B cell (primary cell): ENCODE results near the gene NPAS3. TPM values are rescaled to one million over a fixed set of nuclear protein-coding genes. Genes with fewer than 3 reads are reported as not detected.

Experiments used
- ATAC-seq: fragments of 200-7000 bp; cut with Tn5 transposase; one replicate; pipeline ENCODE4 v1.10.0; 2021; ENCODE audit warnings: low read depth, mild to moderate bottlenecking, moderate number of reproducible peaks, moderate library complexity
- CTCF ChIA-PET: fragments of 350-600 bp; sonication (Branson Sonifier 250); formaldehyde crosslinking; loops from one replicate; lab custom pipeline; 2021; ENCODE audit warnings: antibody characterized with exemption, inconsistent platforms; lab: Charles Lee
- POLR2A ChIA-PET: fragments of 350-600 bp; sonication (Branson Sonifier 250); formaldehyde crosslinking; loops from one replicate; lab custom pipeline; 2021; ENCODE audit warnings: antibody characterized with exemption; lab: Charles Lee
- DNase-seq: peaks from one replicate; pipeline ENCODE4 v3.0.0; 2013
- H2AFZ ChIP-seq: 2 replicates; pipeline ENCODE4 v1.6.1; 2012; ENCODE audit warnings: mild to moderate bottlenecking, low read depth, low read length; ENCODE audit not compliant: insufficient read depth, poor library complexity, severe bottlenecking
- H3K27ac ChIP-seq, 2 donors: 1 replicate in 1 of 2; 2 replicates in 1 of 2; pipeline ENCODE4 v1.5.1; 2012 to 2013; ENCODE audit warnings: low read length in 2 of 2, mild to moderate bottlenecking in 2 of 2, moderate library complexity in 1 of 2
- H3K27me3 ChIP-seq, 4 experiments: fragments of 200-600 bp in 1 of 4; sonication (generic) in 1 of 4; replicated peaks in 1 of 4; 1 replicate in 2 of 4; 2 replicates in 2 of 4; pipeline versions ENCODE4 v1.6.1 to v1.7.0; 2013 to 2016; ENCODE audit warnings: low read length in 3 of 4, mild to moderate bottlenecking in 2 of 4, mixed read lengths in 1 of 4, moderate library complexity in 1 of 4; ENCODE audit not compliant: insufficient read depth in 4 of 4, control insufficient read depth in 3 of 4; ENCODE audit errors: control extremely low read depth in 1 of 4
- H3K36me3 ChIP-seq, 2 experiments: replicated peaks in 1 of 2; 1 replicate in 1 of 2; 2 replicates in 1 of 2; pipeline versions ENCODE4 v1.6.1 to v1.7.1; 2013; ENCODE audit warnings: low read length in 1 of 2; ENCODE audit not compliant: insufficient read depth in 2 of 2, control insufficient read depth in 1 of 2; ENCODE audit errors: control extremely low read depth in 1 of 2, extremely low read depth in 1 of 2
- H3K4me1 ChIP-seq, 2 donors: fragments of 200-600 bp in 1 of 2; sonication (generic) in 1 of 2; 1 replicate in 1 of 2; 2 replicates in 1 of 2; pipeline versions ENCODE4 v1.5.1 to v1.6.1; 2013 to 2017; ENCODE audit warnings: low read length in 2 of 2; ENCODE audit not compliant: control insufficient read depth in 2 of 2, insufficient read depth in 2 of 2
- H3K4me2 ChIP-seq: replicated peaks from 2 replicates; pipeline ENCODE3; 2012; ENCODE audit warnings: mild to moderate bottlenecking, low read depth, low read length; ENCODE audit not compliant: poor library complexity, severe bottlenecking
- H3K4me3 ChIP-seq, 5 experiments: fragments of 200-600 bp in 1 of 5; sonication (generic) in 1 of 5; 1 replicate in 3 of 5; 2 replicates in 2 of 5; pipeline versions ENCODE4 v1.5.1 to v1.7.0; 2011 to 2016; ENCODE audit warnings: low read length in 4 of 5, mild to moderate bottlenecking in 4 of 5, low read depth in 2 of 5, control low read depth in 1 of 5, moderate library complexity in 1 of 5; ENCODE audit not compliant: insufficient read depth in 1 of 5; ENCODE audit errors: control extremely low read depth in 1 of 5, extremely low read depth in 1 of 5
- H3K79me2 ChIP-seq: fragments of 200-600 bp; sonication (generic); one replicate; pipeline ENCODE4 v1.6.0; 2016; ENCODE audit warnings: low read length; ENCODE audit not compliant: control insufficient read depth, insufficient read depth
- H3K9ac ChIP-seq: fragments of 200-600 bp; sonication (generic); 2 replicates; pipeline ENCODE4 v1.6.1; 2017; ENCODE audit warnings: mild to moderate bottlenecking, low read length, moderate library complexity
- H3K9me3 ChIP-seq, 3 donors: one replicate each; pipeline versions ENCODE4 v1.6.1 to v1.7.1; 2013; ENCODE audit warnings: low read length in 2 of 3; ENCODE audit not compliant: control insufficient read depth in 2 of 3, insufficient read depth in 1 of 3; ENCODE audit errors: control extremely low read depth in 1 of 3
- H4K20me1 ChIP-seq: 2 replicates; pipeline ENCODE4 v1.6.0; 2012; ENCODE audit warnings: mild to moderate bottlenecking, low read length; ENCODE audit not compliant: insufficient read depth, control insufficient read depth, poor library complexity, severe bottlenecking
- H3K27ac Mint-ChIP-seq: one replicate; pipeline ENCODE4 v1.8.0; 2021; ENCODE audit warnings: mixed read lengths
- H3K27me3 Mint-ChIP-seq: one replicate; pipeline ENCODE4 v1.8.0; 2021; ENCODE audit warnings: mixed read lengths
- H3K4me1 Mint-ChIP-seq: one replicate; pipeline ENCODE4 v1.8.0; 2021; ENCODE audit warnings: mixed read lengths
- H3K4me3 Mint-ChIP-seq: one replicate; pipeline ENCODE4 v1.8.0; 2021; ENCODE audit warnings: mixed read lengths
- H3K9me3 Mint-ChIP-seq: one replicate; pipeline ENCODE4 v1.8.0; 2022; ENCODE audit warnings: mixed read lengths; ENCODE audit not compliant: insufficient read depth
- CTCF ChIP-seq: fragments of 200-600 bp; IDR thresholded peaks from one replicate; pipeline ENCODE4 v1.8.0; 2022; ENCODE audit warnings: antibody characterized with exemption, mild to moderate bottlenecking
- EZH2 ChIP-seq: IDR thresholded peaks from 2 replicates; pipeline ENCODE4 v1.6.1; 2012; ENCODE audit warnings: borderline replicate concordance, low read depth, mild to moderate bottlenecking, moderate library complexity, low read length; ENCODE audit not compliant: insufficient read depth, poor library complexity, severe bottlenecking
- WGBS: methylation state at CpG from one replicate; pipeline ENCODE4 v1.1.5; 2013; ENCODE audit warnings: missing lambda C conversion rate; ENCODE audit not compliant: insufficient coverage; 5-methylcytosine and 5-hydroxymethylcytosine counted together
- intact Hi-C: fragments of 100-400 bp; cut with micrococcal nuclease; formaldehyde crosslinking; loops from one replicate; pipeline ENCODE4 v1.10.0; 2022
- polyA plus RNA-seq: library from polyadenylated mRNA; depleted of rRNA; stranded (reverse); fragments of >200 nt; gene quantifications from 2 replicates; pipeline ENCODE4 v1.2.3, GENCODE V29; 2012
- total RNA-seq, 2 donors: library from RNA; stranded (reverse); fragments of 120-200 nt in 1 of 2; gene quantifications; 1 replicate in 1 of 2; 2 replicates in 1 of 2; pipeline versions ENCODE4 v1.2.3 to v1.2.4, GENCODE V29; 2013 to 2022

NPAS3 gene
- total and polyA plus RNA-seq, 2 donors (not counting 1 experiment from before 2014, with no cell fraction given), result not detected

GRCh38 chr14:33805593-33805992, 866.9 kb downstream of the NPAS3 start:
- Histone ChIP-seq H3K27ac (no peak overlapping the region), H4K20me1 (no peaks in the 10 kb centered on the region), H3K36me3 (no peaks in the 10 kb centered on the region), H3K4me2 (no peak overlapping the region), H3K9ac (no peak overlapping the region), H3K4me3 (no peak overlapping the region), H3K79me2 (no peaks in the 10 kb centered on the region), H3K9me3 (peaks cover 0 to 4% (median 0%) of the 10 kb centered on the region in 3 donors), H3K4me1 (no peaks in the 10 kb centered on the region), H2AFZ (no peak overlapping the region), H3K27me3 (peaks cover 0 to 6% (median 0%) of the 10 kb centered on the region in 4 experiments)
- CTCF ChIA-PET, result interaction anchor here (2.4 kb wide), 1 partner anchor 13 kb away, joined by 10 read pairs; no protein-coding TSS in a partner anchor
- no peak for DNase-seq
- peaks cover 2% of the 10 kb centered on the region for H3K4me1 Mint-ChIP-seq
- H3K27me3 Mint-ChIP-seq, result peaks cover 20% of the 10 kb centered on the region
- 14% methylated on average over 2 of the region's 2 CpGs for WGBS
- no peak for ATAC-seq
- no peak overlapping the region for H3K27ac Mint-ChIP-seq
- H3K4me3 Mint-ChIP-seq, result no peak overlapping the region
- no peaks in the 10 kb centered on the region for H3K9me3 Mint-ChIP-seq
- POLR2A ChIA-PET, result no interaction called here
- intact Hi-C loops, result no loop called here
- TF ChIP-seq EZH2 (no peak), CTCF (no peak)

GRCh38 chr14:33806905-33807304, 868.2 kb downstream of the NPAS3 start:
- H3K27me3 Mint-ChIP-seq, result peaks cover 10% of the 10 kb centered on the region
- Histone ChIP-seq H3K4me3 (no peak overlapping the region), H3K4me1 (no peaks in the 10 kb centered on the region), H3K79me2 (no peaks in the 10 kb centered on the region), H3K27me3 (peaks cover 0 to 4% (median 0%) of the 10 kb centered on the region in 4 experiments), H4K20me1 (no peaks in the 10 kb centered on the region), H2AFZ (no peak overlapping the region), H3K9ac (no peak overlapping the region), H3K4me2 (no peak overlapping the region), H3K9me3 (no peaks in the 10 kb centered on the region), H3K36me3 (no peaks in the 10 kb centered on the region), H3K27ac (no peak overlapping the region)
- H3K4me3 Mint-ChIP-seq, result no peak overlapping the region
- CTCF ChIA-PET, result interaction anchor here (0.6 kb wide), 1 partner anchor 9 kb away, joined by 3 read pairs; no protein-coding TSS in a partner anchor
- no peak for DNase-seq
- no peak for TF ChIP-seq EZH2
- no peak for TF ChIP-seq CTCF
- intact Hi-C loops, result no loop called here
- no peaks in the 10 kb centered on the region for H3K9me3 Mint-ChIP-seq
- POLR2A ChIA-PET, result no interaction called here
- ATAC-seq, result no peak
- H3K4me1 Mint-ChIP-seq, result no peaks in the 10 kb centered on the region
- WGBS, result 88% methylated on average over 1 of the region's 2 CpGs
- H3K27ac Mint-ChIP-seq, result no peak overlapping the region
